GM12872 (cell line): ENCODE data around the gene C1orf122.

Experiments
- CTCF ChIP-seq: IDR thresholded peaks from 3 replicates; pipeline ENCODE4 v1.5.1; 2011; ENCODE audit warnings: low read depth, mild to moderate bottlenecking, low read length, moderate library complexity; ENCODE audit not compliant: insufficient read depth

C1orf122 gene

GRCh38 chr1:37840711-37841110, 33.1 kb downstream of the C1orf122 start:
- no peak for TF ChIP-seq CTCF

- no peak for TF ChIP-seq CTCF
These were observed 34.1 kb downstream of the C1orf122 start for GRCh38 chr1:37841652-37842051.

- no peak for TF ChIP-seq CTCF
These were observed 36.9 kb downstream of the C1orf122 start for GRCh38 chr1:37844536-37844935.

GRCh38 chr1:37845049-37845646, 37.6 kb downstream of the C1orf122 start:
- no peak for TF ChIP-seq CTCF

- TF ChIP-seq CTCF = no peak
These were observed 38.2 kb downstream of the C1orf122 start for GRCh38 chr1:37845786-37846185.

- no peak for TF ChIP-seq CTCF
These were observed 39.2 kb downstream of the C1orf122 start for GRCh38 chr1:37846647-37847339.

- TF ChIP-seq CTCF = no peak
These were observed 41.9 kb downstream of the C1orf122 start for GRCh38 chr1:37849480-37849879.
